ENCODE results near the gene TNS3.

TNS3 gene

DNA sequence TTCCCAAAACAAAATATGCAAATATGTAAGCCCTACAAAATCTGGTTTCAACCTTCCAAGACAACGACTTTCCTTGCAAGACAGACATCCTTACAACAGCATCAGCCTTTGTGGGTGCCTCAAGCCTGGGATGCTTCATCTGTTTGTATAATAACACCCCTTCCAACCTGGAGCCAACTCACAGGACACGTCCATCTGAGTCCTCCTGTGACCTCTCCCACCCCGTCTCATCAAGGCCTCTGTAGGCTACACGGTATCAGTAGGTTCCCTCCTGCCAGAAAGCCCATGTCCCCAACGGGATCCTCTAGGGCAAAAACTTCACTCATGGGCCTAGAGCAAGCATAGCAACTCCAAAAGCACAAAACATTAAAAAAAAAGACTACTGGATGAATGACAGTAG, 173.2 kb downstream of the TNS3 start:
- no peak for DNase-seq (ENCODE audit: low read depth, low spot score)

DNA sequence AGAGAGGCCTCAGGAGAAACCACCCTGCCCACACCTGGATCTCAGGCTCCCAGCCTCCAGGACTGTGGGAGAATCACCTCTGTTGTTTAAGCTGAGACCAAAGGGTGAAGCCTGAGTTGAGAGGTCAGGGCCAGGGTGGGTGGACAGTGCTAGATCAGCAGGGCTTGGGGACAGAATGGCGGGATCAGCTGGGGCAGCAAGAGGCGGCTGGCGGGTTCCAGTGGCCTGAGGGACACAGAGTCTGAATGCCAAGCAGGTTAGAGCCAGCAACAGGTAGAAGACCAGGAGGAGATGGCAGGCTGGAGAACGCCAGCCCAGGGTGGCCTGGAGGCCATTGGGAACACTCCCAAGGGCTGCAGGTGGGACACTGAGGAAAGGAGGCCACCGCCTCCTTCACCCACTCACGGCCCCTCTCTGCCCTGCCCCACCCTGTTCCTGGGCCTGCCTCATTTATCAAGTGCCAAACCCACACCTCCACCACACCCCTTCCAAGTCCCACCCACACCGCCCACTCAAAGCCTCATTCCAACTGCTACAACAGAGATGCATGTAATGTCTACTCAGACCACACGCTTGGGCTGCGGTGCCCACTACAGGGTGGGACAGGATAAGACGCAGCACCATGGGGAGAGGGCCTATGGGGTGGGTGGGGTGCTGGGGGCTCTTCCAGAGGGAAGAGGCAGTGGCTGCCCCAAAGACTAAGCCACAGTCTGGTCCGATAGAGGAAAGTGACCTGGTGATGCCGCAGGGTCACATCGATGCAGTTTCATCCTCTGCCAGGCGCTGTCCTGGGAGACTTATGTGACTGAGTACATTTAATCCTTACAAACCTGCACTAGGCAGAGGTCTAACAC, 173.9 kb downstream of the TNS3 start:
- DNase-seq (ENCODE audit: low read depth, low spot score), result no peak

DNA sequence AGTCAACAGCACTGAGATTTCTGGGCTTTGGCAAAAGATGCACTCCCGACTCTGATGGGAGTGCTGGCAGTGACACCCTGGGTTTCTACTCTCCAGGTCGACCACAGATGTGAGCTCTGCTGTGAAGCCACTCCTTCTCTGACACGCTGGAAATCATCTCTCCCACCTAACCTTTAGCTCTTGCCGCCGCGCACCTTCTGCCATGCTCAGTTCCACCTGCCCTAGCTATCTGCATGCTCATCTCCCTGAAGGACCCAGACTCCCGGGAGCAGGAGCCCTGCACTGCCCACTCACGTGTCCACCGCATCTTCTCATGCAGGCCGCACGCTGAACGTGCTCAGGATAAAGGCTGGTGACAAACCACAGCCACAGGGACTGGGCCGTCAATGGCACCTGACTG, 174.8 kb downstream of the TNS3 start:
- no peak for DNase-seq (ENCODE audit: low read depth, low spot score)

DNA sequence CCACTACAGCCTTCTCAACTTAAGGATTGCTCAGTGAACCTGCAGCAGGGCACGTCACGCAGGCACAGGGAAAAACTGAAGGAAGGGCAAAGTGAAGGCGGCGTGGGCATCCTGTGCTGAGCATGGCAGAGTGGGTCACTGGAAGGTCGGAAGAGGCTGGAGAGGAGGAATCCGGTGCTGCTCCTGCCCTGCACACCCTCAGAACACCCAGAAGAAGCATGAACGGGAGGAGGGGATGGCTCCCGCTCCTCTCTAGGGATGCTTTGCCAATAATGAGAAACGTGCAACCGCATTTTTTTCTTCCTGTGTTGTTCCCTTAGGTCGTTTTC, 175.1 kb downstream of the TNS3 start:
- DNase-seq (ENCODE audit: low read depth, low spot score), result no peak

DNA sequence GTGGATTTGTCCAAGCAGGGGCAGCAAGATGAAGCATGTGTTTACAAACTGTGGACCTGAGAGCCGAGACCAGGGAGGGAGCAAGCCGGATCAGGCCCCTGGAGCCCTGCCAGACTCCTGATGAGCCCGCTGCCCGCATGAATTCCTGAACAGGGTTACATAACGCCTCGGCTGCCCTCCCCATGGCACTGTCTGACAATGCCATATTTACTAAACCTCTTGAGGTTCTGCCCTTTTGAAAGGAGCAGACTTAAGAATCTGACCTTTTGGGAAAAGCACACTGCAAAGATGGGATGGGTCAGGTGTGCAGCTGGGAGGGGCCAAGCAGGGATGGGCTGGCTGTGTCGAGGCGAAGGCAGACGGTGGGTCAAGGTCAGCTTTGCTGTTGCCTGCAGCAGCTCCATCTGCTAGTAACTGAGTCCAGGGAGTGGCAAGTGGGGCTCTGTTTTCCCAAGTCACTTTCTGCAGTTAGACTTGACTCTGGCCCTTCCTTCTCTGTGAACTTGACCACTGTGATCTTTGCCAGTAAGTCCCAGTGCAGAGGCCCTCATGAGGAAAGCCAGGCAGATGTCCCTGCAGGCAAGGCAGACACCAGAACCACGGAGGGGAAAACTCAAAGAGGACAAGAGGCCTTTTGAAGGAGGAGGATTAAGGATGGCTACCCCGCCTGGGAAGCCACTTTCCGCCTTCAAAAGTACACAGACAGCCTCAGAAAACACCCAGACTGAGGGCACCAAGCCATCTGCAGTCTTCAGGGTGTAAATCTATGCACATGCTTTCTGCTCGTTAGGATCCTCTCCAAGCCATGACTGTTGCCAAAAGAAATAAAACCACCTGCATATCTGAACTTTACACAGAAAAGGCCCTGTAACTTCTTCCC, 175.8 kb downstream of the TNS3 start:
- DNase-seq (ENCODE audit: low read depth, low spot score), result no peak

DNA sequence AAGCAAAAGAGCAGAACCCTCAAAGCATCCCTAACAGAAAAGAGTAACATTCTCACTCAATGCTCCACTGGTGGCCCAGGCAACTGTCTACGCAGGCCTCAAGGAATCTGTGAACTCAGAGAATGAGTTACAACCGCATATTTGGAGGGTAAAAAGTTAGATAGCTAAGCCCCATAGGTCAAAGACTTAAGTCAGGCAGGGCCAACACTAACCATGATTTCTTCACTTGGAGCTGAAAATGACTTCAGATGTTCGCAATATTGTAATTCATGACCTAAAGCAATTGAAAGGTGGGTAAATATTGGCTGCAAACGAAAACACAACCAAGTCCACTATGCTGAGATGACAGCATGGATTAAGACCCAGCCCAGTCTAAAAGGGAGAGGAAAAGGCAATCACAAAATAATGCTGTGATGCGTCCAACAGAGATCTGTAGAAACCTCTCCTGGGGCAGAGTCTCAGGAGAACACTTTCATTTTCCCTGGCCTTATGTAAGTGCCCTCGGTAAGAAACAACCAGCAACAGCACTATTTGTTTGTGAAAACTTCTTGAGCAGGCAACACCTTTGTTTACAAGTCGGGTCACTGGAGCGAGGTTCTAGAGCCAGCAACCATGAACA, 176.5 kb downstream of the TNS3 start:
- DNase-seq (ENCODE audit: low read depth, low spot score), result no peak

DNA sequence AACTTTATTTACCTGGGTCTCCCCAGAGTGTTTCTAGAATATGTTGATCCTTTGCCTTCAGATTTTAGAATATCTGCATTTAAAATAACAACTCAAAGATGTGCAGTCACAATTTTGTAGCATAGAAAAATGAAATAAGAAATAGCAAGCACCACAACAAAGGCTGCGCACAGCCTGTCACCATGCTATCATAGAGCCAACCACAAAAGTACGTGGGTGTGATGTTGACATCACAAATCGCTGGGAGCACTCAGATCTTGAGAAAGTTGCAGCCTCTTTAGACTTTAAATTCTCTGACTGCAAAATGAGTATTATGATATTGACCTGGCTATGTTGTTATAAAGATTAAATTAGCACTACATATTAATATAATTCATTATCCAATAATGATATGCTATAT, 177.9 kb downstream of the TNS3 start:
- DNase-seq (ENCODE audit: low read depth, low spot score), result no peak

DNA sequence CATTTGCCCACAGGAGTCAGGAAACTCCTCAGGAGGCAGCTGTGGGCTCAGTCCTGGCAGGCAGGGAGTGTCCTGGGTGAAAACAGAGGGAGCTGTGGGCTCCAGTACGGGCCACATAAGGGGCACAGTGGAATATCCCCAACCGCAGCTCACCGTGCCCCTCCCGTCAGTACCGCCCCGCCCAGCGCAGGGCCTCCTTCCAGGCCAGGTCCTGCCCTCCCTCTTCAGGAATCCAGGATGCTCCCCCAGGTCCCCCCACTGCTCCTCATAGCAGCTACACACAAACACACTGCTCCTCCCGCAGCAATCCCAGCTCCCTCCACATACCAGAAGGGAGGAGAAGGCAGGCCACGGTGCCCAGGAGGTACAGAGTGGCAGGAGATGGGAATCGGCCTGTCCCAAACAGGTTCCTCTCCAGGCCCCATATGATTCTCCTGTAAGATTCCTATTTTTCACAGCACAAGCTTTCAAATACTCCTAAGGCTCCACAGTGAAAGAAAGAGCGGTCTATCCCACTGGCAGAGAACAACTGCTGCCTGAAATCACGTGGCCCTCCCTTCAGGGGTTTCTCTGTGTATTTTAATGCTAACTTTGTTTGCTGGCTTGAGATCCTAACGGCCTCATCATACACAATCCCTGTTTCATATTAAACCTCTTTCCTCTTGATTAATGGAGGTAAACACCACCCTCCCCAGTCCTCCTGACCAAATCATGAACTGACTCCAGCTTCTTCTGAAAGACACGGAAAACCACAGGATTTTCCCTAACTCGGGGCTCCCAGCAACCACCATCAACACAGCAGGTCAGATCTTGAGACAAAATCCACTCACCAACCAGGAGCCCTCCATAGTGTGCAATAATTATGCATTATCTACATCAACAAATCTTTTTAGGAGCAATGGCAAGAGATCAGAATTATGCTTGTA, 178.7 kb downstream of the TNS3 start:
- DNase-seq (ENCODE audit: low read depth, low spot score), result no peak

DNA sequence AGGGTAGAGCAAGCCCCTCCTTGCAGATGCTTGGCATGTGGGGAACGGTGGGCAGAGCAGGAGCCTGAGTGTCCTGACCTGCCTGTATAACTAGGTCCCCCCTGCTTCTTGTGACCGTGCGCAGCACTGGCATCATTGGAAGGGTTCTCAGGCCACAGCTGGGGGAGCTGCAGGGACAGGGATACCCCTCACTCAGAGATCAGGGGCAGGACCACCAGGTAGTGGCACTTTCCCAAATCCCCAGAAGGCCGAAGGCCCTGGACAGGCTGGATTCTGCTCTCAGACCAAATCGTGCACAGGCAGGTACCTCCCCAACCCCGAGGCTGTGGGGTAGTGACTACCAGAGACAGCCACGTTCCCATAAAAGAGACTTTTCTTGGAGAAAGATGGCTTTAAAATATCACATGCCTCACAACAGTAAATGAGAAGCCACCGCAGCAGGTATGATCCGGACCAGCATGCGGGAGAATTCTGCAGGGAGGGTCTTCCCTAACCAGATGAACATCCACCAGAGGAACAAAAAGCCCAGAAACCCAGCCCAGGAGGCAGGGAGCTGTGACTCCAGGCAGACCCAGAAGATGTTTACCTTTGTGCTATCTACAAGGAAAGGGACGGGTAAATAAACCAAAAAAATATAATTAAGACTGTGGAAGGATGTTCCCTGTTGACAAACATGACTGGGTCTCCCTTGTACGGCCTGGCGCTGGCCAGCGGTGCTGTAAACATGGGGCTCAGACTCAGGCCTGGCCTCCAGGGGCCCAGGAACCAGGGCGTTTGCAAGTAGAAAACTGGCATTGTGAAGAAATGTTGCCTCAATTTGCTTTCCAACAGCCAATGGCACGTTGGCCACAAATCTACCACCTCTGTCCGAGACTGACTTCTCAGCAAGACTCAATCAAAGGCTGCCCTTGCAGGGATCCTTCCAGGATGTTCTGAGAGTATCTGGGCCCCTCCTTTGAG, 180.0 kb downstream of the TNS3 start:
- no peak for DNase-seq (ENCODE audit: low read depth, low spot score)

DNA sequence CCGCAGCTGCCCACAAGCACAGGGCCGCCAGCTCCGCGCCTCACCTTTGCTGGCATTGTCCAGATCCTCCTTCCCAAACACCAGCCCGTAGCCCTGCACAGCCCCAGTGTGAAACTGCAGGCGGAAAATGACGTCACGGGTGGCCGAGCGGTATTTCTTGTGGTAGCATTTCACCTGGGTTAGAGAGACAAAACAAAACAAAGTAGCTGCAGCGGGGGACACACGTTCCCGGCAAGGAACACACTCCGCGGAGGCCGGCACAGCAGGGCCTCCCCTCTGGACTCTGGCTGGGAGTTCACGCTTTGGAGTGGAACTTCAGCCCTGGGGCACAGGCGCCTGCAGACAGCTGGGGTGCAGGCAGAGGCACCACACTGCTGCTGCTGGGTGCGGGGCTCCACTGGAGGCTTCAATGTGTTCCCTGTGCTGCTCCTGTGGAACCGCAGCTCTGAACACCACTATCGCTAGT, 181.1 kb downstream of the TNS3 start:
- DNase-seq (ENCODE audit: low read depth, low spot score), result peak; percentile 53

DNA sequence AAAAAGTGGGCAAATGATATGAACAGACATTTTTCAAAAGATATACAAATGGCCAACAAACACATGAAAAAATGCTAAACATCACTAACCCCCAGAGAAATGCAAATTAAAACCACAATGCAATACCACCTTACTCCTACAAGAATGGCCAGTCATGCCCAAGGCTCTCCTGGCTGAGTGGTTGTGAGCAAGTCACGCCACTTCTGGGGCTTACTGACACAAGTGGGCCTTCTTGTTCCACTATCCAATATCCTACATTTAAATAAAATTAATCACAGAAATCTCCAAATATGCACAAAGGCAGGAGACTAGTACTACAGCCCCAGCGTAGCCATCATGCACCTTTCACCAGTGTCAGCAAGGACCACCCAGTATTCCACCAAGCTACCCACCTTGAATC, 181.9 kb downstream of the TNS3 start:
- DNase-seq (ENCODE audit: low read depth, low spot score), result no peak

DNA sequence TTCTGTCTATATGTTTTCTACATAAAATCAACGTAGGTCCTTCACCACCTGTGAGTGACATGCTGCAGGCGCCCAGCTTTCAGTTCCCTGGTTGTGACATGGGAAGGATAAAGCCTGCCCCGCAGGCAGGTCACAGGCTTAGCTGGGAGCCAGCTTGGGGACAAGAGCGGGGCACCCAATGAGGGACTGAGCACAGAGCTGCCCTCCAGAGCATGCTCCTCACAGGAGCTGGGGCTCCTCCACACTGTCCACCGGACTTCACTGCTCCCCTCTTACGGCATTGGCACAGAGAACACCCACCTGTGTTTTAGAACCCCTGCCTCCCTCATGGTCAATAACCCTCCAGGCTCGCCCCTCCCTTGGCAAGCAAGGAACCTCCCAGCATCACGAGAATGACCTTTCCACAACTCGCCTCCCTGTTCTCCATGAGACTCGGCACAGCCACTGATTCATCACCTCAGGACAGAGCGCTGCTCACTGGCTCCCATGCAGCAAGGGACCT, 187.1 kb downstream of the TNS3 start:
- no peak for DNase-seq (ENCODE audit: low read depth, low spot score)

DNA sequence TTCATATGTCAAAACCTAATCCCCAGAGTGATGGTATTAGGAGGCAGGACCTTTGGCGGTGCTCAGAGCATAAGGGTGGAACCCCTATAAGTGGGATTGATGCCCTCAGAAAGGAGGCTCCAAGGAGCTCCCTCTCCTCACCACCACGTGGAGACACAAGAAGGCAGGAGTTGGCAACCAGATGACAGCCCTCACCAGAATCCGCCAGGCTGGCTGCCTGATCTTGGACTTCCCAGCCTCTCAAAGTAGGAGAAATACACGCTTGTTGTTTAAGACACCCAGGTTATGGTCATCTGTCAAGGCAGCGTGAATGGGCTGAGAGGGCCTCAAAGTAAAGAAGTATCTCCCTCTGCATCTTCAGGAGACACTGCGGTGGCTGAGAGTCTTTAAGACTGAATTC, 187.7 kb downstream of the TNS3 start:
- DNase-seq (ENCODE audit: low read depth, low spot score), result no peak

DNA sequence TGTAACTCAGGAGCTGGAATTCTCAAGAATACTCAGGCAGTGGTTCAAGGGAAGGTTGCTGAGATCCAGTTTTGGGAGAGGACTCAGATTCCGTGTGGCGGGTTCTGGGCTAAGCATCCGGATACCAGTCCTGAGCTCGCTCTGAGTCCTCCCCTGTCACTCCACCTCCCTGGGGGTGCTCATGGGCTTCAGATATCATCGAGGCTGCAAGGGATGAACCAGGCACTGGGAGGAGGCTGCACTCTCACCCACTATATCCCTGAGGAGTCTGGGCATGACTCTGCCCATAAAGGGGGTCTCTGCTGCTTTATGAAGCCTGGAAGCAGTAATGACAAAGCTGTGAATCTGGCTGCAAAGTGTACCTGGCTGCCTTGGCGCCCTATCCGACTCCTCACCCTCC, 188.5 kb downstream of the TNS3 start:
- no peak for DNase-seq (ENCODE audit: low read depth, low spot score)

DNA sequence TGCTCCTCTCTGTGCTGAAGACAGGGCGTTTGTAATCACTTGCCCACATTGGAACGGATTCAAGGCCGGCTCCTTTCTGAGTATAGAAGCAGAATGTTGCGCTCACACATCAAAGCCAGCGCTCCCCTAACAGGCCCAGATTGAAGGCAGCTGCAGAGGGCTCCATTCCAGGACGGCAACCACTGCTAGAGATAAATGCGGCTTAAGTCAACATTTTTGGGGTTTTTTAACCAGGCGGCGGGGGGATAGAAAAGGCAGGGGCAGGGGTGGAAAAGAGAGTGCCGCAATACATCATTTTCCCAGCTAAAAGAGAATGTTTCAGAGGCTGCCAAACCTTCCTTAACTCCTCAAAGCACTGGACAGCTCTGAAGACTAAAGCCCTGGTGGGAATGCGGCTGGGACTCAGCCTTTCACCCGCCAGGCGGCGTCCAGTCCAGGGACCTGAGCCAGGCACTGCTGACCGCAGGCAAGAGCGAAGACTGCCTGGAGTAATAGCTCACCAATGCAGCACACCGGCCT, 189.6 kb downstream of the TNS3 start:
- no peak for DNase-seq (ENCODE audit: low read depth, low spot score)

DNA sequence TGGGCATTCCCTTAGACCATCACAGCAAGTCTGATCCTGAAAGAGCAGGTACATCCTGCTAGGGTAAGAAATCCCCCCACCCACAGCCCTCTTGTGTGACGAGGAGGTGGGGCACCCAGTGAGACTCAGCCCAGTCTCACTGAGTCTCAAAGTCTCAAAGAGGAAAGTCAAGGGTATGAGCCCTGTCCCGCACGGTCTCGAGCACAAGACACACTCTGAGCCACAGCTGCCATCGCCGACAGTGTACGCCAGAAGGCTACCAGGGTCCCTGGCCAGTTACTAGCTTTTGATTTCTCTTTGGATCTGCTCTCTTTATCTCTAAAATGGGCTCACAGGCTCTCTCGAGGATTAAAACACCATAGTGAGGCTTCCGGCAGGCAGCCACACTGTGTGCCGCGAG, 190.2 kb downstream of the TNS3 start:
- DNase-seq (ENCODE audit: low read depth, low spot score), result no peak

DNA sequence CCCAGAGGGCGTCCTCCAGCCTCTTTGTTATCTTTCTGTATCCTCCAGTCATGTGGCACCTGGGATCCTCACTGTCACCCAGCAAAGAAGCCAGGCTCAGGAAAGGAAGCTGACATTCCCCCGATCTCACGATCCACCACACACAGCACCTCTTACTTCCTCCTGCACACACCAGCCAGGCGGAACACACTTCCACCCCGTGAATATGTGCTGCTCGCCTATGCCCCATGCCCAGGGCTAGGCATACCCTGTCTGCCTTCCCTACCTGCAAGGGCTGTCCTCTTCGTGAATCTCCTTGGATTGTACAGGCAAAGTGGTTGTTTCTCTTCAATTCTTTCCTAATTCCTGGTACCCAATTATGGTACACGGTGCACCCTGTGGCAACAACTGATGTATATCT, 191.0 kb downstream of the TNS3 start:
- DNase-seq (ENCODE audit: low read depth, low spot score), result no peak

DNA sequence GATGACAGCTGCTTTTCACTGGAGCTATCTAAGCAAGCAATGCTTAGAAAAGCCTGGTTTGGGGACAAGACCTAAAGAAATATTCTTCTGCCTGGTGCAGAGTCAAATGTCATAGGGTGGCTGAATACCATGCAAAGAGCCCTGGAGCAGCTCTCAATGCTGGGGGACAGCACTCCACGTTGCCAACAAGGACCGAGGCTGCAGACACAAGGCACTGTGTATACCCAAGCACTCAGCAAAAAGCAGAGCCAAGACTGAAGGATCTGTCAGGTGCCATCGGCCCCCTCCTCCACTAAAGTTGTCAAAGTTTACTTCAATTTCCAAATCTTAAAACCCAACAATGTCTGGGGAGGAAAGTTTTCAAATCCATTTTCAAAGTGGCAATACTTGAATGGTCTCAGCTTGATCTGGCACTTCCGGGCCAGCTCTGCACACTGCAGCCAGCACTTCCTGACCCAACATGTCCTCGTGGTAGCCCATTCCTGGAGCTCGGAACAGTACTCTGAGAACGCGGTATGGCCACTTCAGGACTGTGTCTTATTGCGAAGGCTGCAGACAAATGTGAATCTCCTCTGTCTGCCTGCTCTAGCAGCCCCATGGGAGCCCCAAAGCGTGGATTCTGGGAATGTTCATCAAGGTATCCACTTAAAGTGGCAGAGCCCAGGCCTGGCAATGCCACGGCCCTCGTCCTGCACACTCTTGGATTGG, 191.8 kb downstream of the TNS3 start:
- no peak for DNase-seq (ENCODE audit: low read depth, low spot score)

All from ELF-1 (cell line).